WERI-Rb-1 (cell line): ENCODE data around the gene INSR.

Experiments
- DNase-seq: peaks from one replicate; pipeline ENCODE4 v3.0.0-alpha.2; 2020
- H3K27ac ChIP-seq: fragments of 250-450 bp; sonication (Bioruptor Pico); 2 replicates; pipeline ENCODE4 v1.5.1; 2020; ENCODE audit warnings: mild to moderate bottlenecking, moderate library complexity
- H3K27me3 ChIP-seq: fragments of 250-450 bp; sonication (Bioruptor Pico); 2 replicates; pipeline ENCODE4 v1.5.1; 2021; ENCODE audit warnings: mild to moderate bottlenecking, low read depth, moderate library complexity; ENCODE audit not compliant: insufficient read depth, severe bottlenecking
- H3K36me3 ChIP-seq: fragments of 250-450 bp; sonication (Bioruptor Pico); 2 replicates; pipeline ENCODE4 v1.5.1; 2020; ENCODE audit warnings: mild to moderate bottlenecking, moderate library complexity
- H3K4me3 ChIP-seq: 2 replicates; pipeline ENCODE4 v1.5.1; 2011; ENCODE audit warnings: low read depth, mild to moderate bottlenecking, control low read depth, low read length
- H3K9me3 ChIP-seq: fragments of 250-450 bp; sonication (Bioruptor Pico); 2 replicates; pipeline ENCODE4 v1.5.1; 2021; ENCODE audit warnings: mild to moderate bottlenecking, moderate library complexity; ENCODE audit not compliant: severe bottlenecking
- TF ChIP-seq, protein P1 (sequence below): IDR thresholded peaks from 2 replicates; pipeline ENCODE4 v1.5.1; 2011; ENCODE audit warnings: low read depth, mild to moderate bottlenecking, control low read depth, inconsistent platforms, low read length

INSR gene

DNA sequence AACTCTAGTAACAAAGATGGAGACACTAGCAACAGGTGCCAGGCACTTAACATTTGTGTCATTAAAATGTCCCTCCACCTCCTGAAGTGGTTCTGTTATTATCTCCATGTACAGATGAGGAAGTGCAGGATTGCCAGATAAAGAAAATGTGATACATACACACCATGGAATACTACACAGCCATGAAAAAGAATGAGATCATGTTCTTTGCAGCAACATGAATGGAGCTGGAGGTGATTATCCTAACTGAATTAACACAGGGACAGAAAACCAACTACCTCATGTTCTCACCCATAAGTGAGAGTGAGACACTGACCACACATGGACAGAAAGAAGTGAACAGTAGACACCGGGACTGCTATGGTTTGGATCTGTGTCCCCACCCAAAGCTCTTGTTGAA is 164.2 kb downstream of the INSR start:
- no peak overlapping the region for H3K4me3 ChIP-seq
- TF ChIP-seq, protein P1, sequence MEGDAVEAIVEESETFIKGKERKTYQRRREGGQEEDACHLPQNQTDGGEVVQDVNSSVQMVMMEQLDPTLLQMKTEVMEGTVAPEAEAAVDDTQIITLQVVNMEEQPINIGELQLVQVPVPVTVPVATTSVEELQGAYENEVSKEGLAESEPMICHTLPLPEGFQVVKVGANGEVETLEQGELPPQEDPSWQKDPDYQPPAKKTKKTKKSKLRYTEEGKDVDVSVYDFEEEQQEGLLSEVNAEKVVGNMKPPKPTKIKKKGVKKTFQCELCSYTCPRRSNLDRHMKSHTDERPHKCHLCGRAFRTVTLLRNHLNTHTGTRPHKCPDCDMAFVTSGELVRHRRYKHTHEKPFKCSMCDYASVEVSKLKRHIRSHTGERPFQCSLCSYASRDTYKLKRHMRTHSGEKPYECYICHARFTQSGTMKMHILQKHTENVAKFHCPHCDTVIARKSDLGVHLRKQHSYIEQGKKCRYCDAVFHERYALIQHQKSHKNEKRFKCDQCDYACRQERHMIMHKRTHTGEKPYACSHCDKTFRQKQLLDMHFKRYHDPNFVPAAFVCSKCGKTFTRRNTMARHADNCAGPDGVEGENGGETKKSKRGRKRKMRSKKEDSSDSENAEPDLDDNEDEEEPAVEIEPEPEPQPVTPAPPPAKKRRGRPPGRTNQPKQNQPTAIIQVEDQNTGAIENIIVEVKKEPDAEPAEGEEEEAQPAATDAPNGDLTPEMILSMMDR = no peak
- peaks cover 34% of the 10 kb centered on the region for H3K36me3 ChIP-seq
- H3K27me3 ChIP-seq = no peaks in the 10 kb centered on the region
- H3K9me3 ChIP-seq = peaks cover 3% of the 10 kb centered on the region
- H3K27ac ChIP-seq = no peak overlapping the region
- DNase-seq = no peak

DNA sequence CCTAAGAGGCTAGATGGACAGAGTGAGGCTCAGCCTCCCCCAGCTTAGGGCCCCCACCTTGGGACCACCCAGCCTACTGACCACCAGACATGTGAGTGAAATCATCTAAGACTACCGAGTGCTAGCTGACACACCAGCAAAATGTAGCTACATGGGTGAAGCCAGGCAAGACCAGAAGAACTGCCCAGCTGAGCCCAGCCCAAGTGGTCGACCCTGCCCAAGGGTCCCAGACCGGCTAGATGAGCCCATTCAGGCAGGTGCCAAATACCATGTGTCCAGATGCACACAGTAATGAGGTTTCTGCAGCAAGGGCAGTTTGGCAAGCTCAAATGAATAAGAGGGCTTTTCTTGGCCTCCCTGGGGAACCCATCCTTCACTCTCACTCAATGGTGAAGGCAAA is 168.1 kb downstream of the INSR start:
- DNase-seq = no peak
- Histone ChIP-seq H3K9me3 (peaks cover 7% of the 10 kb centered on the region), H3K4me3 (no peak overlapping the region), H3K27me3 (no peaks in the 10 kb centered on the region), H3K36me3 (peaks cover 39% of the 10 kb centered on the region), H3K27ac (no peak overlapping the region)
- TF ChIP-seq, protein P1 = no peak

DNA sequence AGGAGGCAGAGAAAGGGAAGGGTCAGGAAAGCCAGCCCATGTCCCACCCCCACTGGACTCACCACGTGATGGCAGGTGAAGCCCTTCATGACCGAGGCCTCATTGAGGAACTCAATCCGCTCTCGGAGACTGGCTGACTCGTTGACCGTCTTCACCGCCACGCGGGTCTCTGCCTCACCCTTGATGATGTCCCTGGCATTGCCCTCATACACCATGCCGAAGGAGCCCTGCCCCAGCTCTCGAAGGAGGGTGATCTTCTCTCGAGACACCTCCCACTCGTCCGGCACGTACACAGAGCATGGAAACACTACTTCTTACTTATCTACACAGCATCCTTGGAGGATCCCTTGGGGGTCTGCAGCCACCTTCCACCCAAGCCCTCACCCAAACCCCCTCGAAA is 169.0 kb downstream of the INSR start:
- Histone ChIP-seq H3K27me3 (no peaks in the 10 kb centered on the region), H3K4me3 (no peak overlapping the region), H3K9me3 (peaks cover 7% of the 10 kb centered on the region), H3K36me3 (peaks cover 41% of the 10 kb centered on the region), H3K27ac (no peak overlapping the region)
- TF ChIP-seq, protein P1 = no peak
- DNase-seq = no peak

DNA sequence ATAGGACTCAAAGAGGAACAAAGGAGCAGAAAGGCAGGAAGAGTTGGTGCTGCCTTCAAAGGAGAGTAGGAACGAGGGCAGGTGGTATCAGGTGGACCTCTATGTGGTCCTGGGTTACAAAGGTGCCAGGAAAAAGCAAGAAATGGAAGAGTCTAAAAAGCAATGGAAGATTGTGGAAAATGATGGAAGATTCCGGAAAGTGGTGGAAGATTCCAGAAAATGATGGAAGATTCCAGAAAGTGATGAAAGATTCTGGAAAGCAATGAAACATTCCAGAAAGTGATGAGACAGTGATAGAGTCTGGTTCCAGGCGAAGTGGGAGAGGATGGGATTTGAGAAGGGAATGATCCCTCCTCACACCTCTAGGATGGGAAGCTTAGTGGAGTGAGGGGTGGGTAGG is 169.4 kb downstream of the INSR start:
- no peaks in the 10 kb centered on the region for H3K27me3 ChIP-seq
- DNase-seq = no peak
- TF ChIP-seq, protein P1 = no peak

DNA sequence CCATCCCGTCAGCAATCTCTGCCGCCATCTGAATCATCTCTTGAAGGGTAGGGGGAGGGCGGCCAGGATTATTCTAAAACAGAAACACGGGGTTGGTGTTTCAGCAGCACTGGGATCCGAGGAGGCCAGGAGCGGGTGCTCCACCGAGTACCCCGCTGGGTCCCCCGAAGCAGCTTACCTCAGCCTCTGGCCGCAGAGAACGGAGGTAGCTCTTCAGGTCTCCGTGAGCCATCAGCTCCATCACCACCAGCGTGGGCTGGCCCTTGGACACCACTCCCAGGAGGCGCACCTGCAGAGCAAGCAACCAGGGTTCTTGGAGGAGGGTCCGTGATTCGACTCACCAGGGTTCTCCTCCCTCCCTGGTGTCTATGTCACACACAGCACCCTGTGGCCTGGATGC is 171.5 kb downstream of the INSR start:
- DNase-seq = no peak
- no peak overlapping the region for H3K27ac ChIP-seq
- H3K9me3 ChIP-seq = peaks cover 7% of the 10 kb centered on the region
- H3K36me3 ChIP-seq = peaks cover 32% of the 10 kb centered on the region
- no peak overlapping the region for H3K4me3 ChIP-seq
- TF ChIP-seq, protein P1 = no peak
- H3K27me3 ChIP-seq = no peaks in the 10 kb centered on the region

More for the DNA sequence above, 169.4 kb downstream of the INSR start:
- Histone ChIP-seq H3K9me3 (peaks cover 7% of the 10 kb centered on the region), H3K36me3 (peaks cover 38% of the 10 kb centered on the region), H3K27ac (no peak overlapping the region), H3K4me3 (no peak overlapping the region)

DNA sequence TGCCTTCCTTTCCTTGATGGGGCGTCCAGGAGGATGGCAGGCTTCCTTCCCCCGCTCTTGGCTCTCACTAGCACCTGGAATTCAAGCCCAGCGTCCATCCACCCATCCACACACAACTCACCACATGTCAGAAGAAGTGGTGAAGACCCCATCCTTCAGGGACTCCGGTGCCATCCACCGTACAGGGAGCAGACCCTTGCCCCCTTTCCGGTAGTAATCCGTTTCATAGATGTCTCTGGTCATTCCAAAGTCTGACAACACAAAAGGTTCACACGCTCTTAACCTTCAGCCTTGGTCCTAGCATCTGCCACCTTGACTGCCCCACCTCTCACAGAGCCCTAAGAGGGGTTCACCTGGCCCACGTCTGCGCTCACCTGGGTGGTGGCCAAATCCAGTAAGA is 173.7 kb downstream of the INSR start:
- no peak overlapping the region for H3K4me3 ChIP-seq
- H3K9me3 ChIP-seq = peaks cover 5% of the 10 kb centered on the region
- DNase-seq = no peak
- TF ChIP-seq, protein P1 = no peak
- H3K27me3 ChIP-seq = no peaks in the 10 kb centered on the region
- H3K27ac ChIP-seq = no peak overlapping the region
- H3K36me3 ChIP-seq = peaks cover 16% of the 10 kb centered on the region
